ENCODE measurements around the gene ANKRD36B.
"Not testable (repeated sequence)": the region's sequence is repeated elsewhere in the genome, so short reads cannot be mapped to it uniquely, and the experiment has no call there.

Gene ANKRD36B

DNA sequence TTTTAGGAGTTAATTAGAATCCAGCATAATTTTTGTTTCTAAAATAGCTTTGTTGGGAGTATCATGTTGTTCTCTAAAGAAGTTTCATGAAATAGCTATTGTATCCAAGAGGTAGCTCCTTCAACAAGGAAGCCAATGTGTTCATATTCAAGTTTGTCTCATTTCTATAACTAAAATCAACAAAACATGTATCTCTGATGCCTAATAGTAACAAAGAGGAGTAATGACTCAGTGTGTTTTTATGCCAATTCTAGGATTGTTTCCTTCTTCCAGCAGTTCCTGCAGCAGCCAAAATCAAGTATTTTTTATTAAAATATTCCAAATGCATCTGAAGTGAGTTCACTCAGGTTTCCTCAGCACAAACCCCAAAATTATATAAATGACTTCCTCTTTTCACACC is 41.1 kb downstream of the ANKRD36B start:
- not testable (repeated sequence) for DNase-seq

DNA sequence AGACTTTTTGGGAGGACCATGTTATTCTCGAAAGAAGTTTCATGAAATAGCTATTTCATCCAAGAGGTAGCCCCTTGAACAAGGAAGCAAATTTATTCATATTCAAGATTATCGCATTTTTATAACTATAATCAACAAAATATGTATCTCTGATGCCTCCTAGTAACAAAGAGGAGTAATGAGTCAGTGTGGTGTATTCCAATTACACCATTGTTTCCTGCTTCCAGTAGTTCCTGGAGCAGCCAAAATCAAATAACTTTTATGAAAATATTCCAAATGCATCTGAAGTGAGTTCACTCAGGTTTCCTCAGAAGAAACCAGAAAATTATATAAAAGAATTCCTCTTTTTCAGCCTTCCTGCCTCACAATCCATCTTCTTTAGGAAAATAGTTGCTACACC is 43.0 kb downstream of the ANKRD36B start:
- DNase-seq, result no peak

- DNase-seq, result not testable (repeated sequence)
These were observed 44.8 kb downstream of the ANKRD36B start for GRCh38 chr2:97544911-97545310.

- not testable (repeated sequence) for DNase-seq
These were observed 63.8 kb downstream of the ANKRD36B start for GRCh38 chr2:97525904-97526303.

DNA sequence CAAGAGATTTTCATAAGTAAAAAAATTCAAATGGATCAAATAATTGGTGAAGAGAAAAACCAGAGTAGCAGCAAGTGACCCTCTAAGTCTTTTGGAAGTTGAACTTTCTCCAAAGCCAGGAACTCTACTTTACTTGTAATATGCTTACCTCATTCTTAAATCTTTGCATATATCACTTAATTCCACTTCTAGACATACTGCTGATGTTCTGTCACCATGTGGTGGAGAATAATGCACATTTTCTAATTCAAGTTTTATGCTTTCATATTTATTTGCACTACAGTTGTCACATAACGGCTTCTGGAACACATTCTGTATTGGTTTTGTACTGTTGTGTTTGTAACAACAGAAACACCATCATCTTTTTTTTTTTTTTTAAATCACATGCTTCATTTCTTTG is 65.9 kb downstream of the ANKRD36B start:
- not testable (repeated sequence) for DNase-seq

- not testable (repeated sequence) for DNase-seq
These were observed 66.6 kb downstream of the ANKRD36B start for GRCh38 chr2:97522916-97523555.

DNA sequence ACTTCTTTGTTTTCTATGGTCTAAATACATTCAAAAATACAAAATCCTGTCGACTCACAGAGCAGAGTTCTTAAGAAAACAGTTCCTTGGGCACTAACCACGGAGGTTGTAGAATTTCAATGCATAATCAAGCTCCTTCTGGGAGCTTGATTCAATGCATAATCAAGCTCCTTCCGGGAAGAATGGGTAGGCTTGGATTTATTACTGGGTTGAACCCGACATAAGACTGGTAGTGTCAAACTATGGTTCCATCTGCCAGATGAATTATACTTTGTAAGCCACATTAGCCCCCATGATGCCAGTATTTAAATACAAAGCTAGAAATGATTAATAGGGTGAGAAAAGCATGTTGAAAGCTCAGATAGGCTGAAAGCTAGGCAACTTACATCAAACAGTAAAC is 94.0 kb downstream of the ANKRD36B start:
- DNase-seq, result not testable (repeated sequence)

GRCh38 chr2:97490141-97490540 is 99.5 kb downstream of the ANKRD36B start:
- not testable (repeated sequence) for DNase-seq
